Measurements from ENCODE around the gene FGB. TPM values are rescaled to one million over a fixed set of nuclear protein-coding genes. Genes with fewer than 3 reads are reported as not detected.

FGB gene
- total RNA-seq (2014; rRNA removed; shearing (Covaris generic)): not detected in 2 replicates
- not detected in 2 replicates for polyA plus RNA-seq (2016; fragmentation: Nextera tagmentation; extraction: Ambion mirVana)
- long read RNA-seq: 0 reads

DNA sequence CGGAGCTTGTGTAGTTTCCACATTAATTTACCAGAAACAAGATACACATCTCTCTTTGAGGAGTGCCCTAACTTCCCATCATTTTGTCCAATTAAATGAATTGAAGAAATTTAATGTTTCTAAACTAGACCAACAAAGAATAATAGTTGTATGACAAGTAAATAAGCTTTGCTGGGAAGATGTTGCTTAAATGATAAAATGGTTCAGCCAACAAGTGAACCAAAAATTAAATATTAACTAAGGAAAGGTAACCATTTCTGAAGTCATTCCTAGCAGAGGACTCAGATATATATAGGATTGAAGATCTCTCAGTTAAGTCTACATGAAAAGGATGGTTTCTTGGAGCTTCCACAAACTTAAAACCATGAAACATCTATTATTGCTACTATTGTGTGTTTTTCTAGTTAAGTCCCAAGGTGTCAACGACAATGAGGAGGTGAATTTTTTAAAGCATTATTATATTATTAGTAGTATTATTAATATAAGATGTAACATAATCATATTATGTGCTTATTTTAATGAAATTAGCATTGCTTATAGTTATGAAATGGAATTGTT lies at the start of gene FGB:
TSS of gene FGB (plus strand) at position 315 of the 558 bp plus-strand sequence. CDS start at position 323, 8 bp downstream.
- ATAC-seq (no peak), DNase-seq (ENCODE audit: low spot score) (no peak)
- H3K27me3 ChIP-seq (ENCODE audit: insufficient read depth): no peaks in the 10 kb centered on the region
- H3K36me3 ChIP-seq (ENCODE audit: insufficient read depth): no peaks in the 10 kb centered on the region
- H3K79me2 ChIP-seq (replicated peaks; ENCODE audit: insufficient read depth): no peaks in the 10 kb centered on the region
- no peak within 1 kb of the TSS for H2AFZ ChIP-seq
- Mint-ChIP-seq H3K9me3 (no peaks in the 10 kb centered on the region), H3K27ac (no peak within 1 kb of the TSS), H3K4me3 (no peak within 1 kb of the TSS), H3K36me3 (ENCODE audit: low read depth) (no peaks in the 10 kb centered on the region), H3K4me1 (peaks cover 10% of the 10 kb centered on the region), H3K27me3 (ENCODE audit: insufficient read depth, low read depth, poor library complexity) (no peaks in the 10 kb centered on the region)
- H3F3A ChIP-seq (replicated peaks; ENCODE audit: low read depth): no peaks in the 10 kb centered on the region
- TF ChIP-seq POLR2AphosphoS5 (IDR thresholded peaks at IDR 0.05; ENCODE audit: low read depth) (no peak), ZNF114 (CRISPR knock-in tag; IDR thresholded peaks at IDR 0.05) (no peak), EZH2 (IDR thresholded peaks at IDR 0.05; ENCODE audit: low read depth, unreplicated experiment) (no peak), CREB1 (CRISPR knock-in tag; IDR thresholded peaks at IDR 0.05; ENCODE audit: low read depth) (no peak), ZNF331 (CRISPR knock-in tag; IDR thresholded peaks at IDR 0.05; ENCODE audit: low read depth) (no peak), NANOG (IDR thresholded peaks at IDR 0.05; ENCODE audit: borderline replicate concordance) (no peak)
- TF ChIP-seq, protein P1, sequence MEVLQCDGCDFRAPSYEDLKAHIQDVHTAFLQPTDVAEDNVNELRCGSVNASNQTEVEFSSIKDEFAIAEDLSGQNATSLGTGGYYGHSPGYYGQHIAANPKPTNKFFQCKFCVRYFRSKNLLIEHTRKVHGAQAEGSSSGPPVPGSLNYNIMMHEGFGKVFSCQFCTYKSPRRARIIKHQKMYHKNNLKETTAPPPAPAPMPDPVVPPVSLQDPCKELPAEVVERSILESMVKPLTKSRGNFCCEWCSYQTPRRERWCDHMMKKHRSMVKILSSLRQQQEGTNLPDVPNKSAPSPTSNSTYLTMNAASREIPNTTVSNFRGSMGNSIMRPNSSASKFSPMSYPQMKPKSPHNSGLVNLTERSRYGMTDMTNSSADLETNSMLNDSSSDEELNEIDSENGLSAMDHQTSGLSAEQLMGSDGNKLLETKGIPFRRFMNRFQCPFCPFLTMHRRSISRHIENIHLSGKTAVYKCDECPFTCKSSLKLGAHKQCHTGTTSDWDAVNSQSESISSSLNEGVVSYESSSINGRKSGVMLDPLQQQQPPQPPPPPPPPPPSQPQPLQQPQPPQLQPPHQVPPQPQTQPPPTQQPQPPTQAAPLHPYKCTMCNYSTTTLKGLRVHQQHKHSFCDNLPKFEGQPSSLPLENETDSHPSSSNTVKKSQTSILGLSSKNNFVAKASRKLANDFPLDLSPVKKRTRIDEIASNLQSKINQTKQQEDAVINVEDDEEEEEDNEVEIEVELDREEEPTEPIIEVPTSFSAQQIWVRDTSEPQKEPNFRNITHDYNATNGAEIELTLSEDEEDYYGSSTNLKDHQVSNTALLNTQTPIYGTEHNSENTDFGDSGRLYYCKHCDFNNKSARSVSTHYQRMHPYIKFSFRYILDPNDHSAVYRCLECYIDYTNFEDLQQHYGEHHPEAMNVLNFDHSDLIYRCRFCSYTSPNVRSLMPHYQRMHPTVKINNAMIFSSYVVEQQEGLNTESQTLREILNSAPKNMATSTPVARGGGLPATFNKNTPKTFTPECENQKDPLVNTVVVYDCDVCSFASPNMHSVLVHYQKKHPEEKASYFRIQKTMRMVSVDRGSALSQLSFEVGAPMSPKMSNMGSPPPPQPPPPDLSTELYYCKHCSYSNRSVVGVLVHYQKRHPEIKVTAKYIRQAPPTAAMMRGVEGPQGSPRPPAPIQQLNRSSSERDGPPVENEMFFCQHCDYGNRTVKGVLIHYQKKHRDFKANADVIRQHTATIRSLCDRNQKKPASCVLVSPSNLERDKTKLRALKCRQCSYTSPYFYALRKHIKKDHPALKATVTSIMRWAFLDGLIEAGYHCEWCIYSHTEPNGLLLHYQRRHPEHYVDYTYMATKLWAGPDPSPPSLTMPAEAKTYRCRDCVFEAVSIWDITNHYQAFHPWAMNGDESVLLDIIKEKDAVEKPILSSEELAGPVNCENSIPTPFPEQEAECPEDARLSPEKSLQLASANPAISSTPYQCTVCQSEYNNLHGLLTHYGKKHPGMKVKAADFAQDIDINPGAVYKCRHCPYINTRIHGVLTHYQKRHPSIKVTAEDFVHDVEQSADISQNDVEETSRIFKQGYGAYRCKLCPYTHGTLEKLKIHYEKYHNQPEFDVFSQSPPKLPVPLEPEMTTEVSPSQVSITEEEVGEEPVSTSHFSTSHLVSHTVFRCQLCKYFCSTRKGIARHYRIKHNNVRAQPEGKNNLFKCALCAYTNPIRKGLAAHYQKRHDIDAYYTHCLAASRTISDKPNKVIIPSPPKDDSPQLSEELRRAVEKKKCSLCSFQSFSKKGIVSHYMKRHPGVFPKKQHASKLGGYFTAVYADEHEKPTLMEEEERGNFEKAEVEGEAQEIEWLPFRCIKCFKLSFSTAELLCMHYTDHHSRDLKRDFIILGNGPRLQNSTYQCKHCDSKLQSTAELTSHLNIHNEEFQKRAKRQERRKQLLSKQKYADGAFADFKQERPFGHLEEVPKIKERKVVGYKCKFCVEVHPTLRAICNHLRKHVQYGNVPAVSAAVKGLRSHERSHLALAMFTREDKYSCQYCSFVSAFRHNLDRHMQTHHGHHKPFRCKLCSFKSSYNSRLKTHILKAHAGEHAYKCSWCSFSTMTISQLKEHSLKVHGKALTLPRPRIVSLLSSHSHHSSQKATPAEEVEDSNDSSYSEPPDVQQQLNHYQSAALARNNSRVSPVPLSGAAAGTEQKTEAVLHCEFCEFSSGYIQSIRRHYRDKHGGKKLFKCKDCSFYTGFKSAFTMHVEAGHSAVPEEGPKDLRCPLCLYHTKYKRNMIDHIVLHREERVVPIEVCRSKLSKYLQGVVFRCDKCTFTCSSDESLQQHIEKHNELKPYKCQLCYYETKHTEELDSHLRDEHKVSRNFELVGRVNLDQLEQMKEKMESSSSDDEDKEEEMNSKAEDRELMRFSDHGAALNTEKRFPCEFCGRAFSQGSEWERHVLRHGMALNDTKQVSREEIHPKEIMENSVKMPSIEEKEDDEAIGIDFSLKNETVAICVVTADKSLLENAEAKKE (CRISPR knock-in tag; IDR thresholded peaks at IDR 0.05): no peak
- TF ChIP-seq, protein P2, sequence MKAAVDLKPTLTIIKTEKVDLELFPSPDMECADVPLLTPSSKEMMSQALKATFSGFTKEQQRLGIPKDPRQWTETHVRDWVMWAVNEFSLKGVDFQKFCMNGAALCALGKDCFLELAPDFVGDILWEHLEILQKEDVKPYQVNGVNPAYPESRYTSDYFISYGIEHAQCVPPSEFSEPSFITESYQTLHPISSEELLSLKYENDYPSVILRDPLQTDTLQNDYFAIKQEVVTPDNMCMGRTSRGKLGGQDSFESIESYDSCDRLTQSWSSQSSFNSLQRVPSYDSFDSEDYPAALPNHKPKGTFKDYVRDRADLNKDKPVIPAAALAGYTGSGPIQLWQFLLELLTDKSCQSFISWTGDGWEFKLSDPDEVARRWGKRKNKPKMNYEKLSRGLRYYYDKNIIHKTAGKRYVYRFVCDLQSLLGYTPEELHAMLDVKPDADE (IDR thresholded peaks at IDR 0.05): no peak
- TF ChIP-seq, protein P3, sequence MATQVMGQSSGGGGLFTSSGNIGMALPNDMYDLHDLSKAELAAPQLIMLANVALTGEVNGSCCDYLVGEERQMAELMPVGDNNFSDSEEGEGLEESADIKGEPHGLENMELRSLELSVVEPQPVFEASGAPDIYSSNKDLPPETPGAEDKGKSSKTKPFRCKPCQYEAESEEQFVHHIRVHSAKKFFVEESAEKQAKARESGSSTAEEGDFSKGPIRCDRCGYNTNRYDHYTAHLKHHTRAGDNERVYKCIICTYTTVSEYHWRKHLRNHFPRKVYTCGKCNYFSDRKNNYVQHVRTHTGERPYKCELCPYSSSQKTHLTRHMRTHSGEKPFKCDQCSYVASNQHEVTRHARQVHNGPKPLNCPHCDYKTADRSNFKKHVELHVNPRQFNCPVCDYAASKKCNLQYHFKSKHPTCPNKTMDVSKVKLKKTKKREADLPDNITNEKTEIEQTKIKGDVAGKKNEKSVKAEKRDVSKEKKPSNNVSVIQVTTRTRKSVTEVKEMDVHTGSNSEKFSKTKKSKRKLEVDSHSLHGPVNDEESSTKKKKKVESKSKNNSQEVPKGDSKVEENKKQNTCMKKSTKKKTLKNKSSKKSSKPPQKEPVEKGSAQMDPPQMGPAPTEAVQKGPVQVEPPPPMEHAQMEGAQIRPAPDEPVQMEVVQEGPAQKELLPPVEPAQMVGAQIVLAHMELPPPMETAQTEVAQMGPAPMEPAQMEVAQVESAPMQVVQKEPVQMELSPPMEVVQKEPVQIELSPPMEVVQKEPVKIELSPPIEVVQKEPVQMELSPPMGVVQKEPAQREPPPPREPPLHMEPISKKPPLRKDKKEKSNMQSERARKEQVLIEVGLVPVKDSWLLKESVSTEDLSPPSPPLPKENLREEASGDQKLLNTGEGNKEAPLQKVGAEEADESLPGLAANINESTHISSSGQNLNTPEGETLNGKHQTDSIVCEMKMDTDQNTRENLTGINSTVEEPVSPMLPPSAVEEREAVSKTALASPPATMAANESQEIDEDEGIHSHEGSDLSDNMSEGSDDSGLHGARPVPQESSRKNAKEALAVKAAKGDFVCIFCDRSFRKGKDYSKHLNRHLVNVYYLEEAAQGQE (IDR thresholded peaks at IDR 0.05; ENCODE audit: unreplicated experiment): no peak
- no peaks in the 10 kb centered on the region for H4K20me1 ChIP-seq (replicated peaks; ENCODE audit: insufficient read depth)
- no peak within 1 kb of the TSS for H3K27ac ChIP-seq (ENCODE audit: low read depth)
- H3K4me3 ChIP-seq: no peak within 1 kb of the TSS
- H3K4me2 ChIP-seq: no peak within 1 kb of the TSS
- no peaks in the 10 kb centered on the region for H3K9me2 ChIP-seq (ENCODE audit: insufficient read depth)
- peaks cover 6% of the 10 kb centered on the region; the same call in 1 of the 2 replicates for H3K4me1 ChIP-seq (ENCODE audit: insufficient read depth)

All from GM23338 (cell line).